GM21723 (cell line): Measurements from ENCODE around the gene PAXX.
"Not testable (repeated sequence)": the region's sequence is repeated elsewhere in the genome, so short reads cannot be mapped to it uniquely, and the experiment has no call there.

Source experiments
- ATAC-seq: cut with Tn5 transposase; IDR thresholded peaks from one replicate; pipeline ENCODE4 v1.9.1; 2021; ENCODE audit warnings: mild to moderate bottlenecking, moderate library complexity; ENCODE audit not compliant: unreplicated experiment

PAXX gene

DNA sequence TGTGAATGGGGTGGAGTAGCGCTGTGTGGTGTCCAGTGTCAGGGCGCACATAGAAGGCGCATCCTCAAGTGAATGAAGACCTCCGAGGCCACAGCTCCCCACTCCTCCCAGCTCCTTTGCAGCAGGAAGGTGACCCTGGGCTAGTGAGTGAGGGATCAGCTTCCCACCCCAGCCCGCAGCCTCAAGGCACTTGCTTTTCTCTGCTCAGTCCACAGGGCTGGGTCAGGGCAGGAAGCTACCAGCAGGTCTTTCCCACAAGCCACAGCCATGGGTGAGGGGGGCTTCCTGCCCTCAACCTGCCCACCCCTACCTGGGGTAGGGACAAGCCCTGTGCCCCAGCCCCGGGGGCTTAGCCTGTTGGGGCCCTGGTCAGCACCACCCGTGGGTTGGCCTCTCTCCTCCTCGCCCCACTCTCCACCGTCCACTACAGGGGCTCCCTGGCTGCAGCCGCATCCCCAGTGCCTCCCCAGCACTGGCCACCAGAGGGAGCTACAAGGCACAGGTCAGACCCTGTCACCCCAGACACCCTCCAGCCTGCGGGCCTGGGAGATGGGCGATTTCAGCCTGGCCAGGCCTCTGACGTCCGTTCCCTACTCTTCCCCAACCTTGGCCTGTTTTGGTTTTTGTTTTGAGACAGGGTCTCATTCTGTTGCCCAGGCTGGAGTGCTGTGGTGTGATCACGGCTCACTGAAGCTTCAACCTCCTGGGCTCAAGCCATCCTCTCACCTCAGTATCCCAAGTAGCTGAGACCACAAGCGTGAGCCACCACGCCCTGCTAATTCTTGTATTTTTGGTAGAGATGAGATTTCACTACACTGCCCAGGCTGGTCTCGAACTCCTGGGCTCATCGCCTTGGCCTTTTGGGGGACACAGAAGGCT, 37.1 kb downstream of the PAXX start:
- peak; percentile 35 for ATAC-seq

GRCh38 chr9:137030006-137030405, 37.8 kb downstream of the PAXX start:
- ATAC-seq, result no peak

- no peak for ATAC-seq
Observed at GRCh38 chr9:137030538-137031527, 38.6 kb downstream of the PAXX start.

GRCh38 chr9:137031904-137032640, 39.9 kb downstream of the PAXX start, which contains the start of gene FUT7:
Gene FUT7 (minus strand): TSS chr9:137032088. CDS start chr9:137031991, 97 bp downstream.
- no peak for ATAC-seq

DNA sequence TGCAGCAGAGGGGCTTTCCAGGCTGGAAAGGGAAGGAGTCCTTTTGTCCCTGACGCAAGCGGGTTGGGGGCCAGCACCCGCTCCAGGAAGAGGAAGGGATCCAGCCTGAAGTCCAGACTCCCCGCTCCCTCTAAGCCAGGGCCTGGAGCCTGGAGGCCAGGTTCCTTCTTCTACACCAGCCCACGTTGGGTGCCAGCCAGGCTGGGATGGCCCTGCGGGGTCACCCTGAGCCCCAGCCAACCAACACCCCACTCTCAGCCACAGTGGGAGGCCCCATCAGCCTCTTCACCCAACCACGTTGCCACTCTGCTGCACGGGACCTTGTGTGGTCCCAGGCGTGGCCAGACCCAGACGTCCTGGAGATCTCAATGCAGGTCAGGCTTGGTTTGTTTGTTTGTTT, 40.6 kb downstream of the PAXX start:
- ATAC-seq, result no peak

GRCh38 chr9:137033481-137033880, 41.3 kb downstream of the PAXX start:
- not testable (repeated sequence) for ATAC-seq

DNA sequence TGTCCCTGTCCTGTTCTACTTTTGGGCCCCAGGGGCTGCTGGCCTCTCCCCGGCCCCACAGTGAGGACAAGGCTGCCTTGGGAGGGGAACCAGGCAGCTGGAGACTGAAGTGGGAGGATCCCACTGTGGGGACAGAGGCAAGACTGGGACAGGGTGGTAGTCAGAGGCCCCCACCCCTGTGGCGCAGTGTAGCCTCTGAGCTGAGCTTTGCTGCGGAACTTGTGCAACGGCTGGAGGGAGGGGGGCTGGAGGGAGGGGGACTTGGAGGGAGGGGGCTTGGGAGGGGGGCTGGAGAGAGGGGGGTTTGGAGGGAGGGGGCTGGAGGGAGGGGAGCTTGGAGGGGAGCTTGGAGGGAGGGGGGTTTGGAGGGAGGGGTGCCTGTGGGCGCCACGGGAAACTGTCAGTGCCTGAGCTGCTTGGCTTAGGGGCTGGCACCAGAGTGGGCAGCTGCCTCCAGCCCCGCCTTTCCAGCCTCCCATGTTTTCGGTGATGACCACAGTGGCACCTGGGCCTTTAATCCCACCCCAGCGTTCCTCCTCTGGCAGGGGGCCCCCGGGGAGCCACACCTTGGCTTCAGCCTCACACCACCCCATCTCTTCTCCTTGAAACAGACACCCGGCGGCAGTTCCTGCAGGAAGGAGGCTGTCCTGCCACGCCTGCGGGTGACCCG, 42.0 kb downstream of the PAXX start:
- ATAC-seq, result no peak

- peak; percentile 58 for ATAC-seq
Observed at GRCh38 chr9:137034709-137035506, 42.7 kb downstream of the PAXX start.

DNA sequence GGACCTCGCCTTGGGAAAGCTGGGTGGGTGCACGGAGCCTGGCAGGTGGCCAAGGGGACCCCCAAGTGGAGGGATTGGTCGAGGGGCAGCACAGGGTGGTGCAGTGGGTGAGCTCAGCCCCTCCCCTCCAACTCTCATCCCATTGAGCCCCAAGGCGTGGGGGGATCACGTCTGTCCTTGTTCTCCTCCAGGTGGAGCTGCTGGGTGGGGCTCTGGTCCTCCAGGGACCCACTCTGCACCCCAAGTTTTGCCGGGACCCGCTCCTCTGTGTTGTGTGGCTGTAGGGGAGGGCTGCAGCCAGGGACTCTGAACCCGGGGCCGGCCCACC, 43.2 kb downstream of the PAXX start:
- ATAC-seq, result no peak

DNA sequence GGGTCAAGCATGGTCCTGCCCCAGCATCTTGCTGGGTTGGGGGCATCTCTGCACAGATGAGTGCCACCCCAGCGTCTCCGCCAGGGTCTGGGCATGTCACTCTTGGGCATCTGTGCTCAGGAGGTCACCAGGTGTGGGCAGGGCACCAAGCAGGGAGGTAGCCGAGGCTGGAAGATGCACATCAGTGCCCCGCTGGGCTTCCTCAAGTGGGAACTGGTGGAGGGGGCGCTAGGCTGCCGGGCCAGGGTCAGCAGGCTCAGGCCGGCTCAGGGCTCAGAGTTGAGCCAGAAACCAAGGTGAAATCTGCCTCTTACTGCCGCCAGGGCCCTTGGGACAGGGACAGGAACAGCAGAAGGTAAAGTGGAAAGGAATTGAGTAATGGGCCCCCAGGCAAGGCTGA, 43.7 kb downstream of the PAXX start:
- no peak for ATAC-seq

DNA sequence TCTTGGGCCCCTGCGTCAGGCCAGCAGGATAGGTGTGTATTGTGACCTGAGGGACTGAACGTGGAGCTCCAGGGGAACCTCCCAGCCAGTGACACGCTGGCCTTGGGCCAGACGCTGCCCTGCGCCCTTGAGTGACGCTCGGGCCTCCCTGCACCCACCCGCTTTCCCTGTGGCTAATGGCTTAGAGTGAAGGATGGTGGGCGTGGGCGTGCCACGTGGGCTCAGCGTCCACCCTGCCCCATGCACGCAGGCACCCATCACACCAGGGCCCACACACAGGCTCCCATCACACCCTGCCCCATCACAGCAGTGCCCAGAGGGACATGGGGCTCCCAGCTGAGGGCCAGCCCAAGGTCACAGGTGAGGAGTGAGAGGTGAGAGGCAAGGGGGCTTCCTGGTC, 44.8 kb downstream of the PAXX start:
- ATAC-seq, result no peak

DNA sequence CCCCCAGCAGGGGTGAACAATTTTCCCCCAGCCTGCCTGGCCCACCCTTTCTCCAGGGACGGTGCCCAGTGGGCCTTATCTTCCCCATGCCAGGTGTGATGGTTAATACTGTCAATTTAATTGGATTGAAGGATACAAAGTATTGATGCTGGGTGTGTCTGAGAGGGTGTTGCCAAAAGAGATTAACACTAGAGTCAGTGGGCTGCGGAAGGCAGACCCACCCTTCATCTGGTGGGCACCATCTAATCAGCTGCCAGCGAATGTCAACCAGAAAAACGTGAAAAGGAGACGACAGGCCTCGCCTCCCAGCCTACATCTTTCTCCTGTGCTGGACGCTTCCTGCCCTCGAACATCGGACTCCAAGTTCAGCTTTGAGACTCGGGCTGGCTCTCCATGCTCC, 45.3 kb downstream of the PAXX start:
- ATAC-seq, result no peak

DNA sequence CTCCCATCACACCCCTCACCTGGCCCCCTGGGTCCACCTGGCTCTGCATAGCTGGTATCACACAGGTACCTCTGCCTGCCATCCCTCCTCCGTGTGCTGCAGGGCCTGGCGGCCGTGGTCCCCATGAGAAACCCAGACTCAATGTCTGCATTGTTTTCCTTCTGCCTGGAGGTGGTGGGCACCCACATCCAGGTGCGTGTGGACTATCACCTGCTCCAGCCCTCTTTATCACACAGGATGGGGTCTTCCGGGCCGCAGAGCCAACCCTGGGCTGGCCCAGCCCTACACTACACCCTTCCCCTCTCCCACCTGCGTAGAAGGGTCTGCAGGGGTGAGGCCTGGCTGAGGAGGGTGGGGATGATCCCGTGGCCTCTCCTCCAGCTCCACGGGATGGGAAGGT, 46.7 kb downstream of the PAXX start:
- ATAC-seq, result no peak

DNA sequence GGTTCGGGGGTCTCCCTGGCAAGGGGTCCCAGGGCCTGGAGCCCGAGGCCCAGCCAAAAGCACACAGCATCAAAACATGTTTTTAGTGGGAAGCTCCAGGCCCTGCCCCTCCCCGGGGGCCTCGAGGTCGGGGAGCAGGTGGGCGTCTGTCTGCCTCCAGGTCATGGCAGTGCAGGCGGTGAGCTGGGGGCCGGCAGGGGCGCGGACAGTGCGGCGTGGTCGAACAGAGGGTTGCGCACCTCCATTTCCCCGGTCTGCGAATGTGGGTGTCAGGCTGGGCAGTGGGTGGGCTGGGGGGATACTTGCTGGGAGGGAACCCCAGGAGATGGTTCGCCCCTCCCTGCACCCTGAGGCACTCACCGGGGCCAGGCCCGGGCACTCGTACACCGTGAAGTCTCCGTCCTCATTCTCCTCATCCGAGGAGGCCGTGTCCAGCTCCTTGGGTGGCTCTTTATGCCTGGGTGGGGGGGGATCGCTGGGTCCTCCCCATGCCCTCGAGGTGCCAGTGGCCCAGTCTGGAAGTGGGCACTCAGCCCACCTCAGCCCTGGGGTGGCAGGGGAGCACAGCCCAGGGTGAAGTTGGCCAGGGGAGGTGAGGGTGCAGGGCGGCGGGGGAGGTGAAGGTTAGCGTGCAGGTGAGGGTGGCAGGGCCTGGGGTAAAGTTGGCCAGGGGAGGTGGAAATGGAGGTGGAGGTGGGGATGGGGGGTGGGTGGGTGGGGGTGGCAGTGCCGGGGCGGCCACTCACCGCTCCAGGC, 47.6 kb downstream of the PAXX start:
- no peak for ATAC-seq

DNA sequence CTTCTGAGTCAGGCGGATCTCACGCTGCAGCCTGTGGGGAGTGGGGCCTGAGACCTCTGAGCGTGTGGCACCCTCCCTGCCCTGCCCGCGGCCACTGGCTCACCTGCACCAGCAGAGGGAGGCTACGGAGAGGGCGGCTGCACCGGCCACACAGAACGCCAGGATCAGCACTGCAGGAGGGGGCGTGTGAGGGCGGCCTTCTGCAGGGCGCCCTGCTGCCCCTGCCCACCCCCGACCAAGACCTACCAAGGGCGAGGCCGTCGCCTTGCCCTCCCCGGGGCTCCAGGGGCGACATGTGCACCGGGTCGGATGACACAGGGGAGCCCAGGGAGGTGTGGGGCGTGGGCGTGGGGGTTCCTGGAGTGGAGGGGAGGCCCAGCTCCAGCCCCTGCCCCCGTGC, 48.3 kb downstream of the PAXX start:
- ATAC-seq, result no peak

DNA sequence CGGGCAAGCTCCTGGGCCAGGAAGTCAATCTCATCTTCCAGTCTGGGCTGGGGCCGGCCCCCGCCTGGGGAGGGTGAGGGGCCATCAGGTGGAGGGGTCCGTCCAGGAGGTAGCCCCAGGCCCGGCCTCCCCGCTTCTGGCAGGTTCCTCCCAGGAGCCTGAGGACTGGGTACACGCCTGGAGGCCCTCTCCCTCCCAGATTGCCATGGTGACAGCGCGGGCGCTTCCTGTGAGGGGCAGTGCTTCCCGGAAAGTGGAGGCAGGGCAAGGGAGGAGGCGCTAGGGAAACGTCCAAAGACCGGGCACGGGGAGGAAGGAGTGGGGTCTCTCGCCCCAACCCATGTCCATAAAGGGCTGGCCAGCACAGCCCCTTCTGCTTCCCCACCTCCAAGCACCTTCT, 48.9 kb downstream of the PAXX start:
- ATAC-seq, result no peak

DNA sequence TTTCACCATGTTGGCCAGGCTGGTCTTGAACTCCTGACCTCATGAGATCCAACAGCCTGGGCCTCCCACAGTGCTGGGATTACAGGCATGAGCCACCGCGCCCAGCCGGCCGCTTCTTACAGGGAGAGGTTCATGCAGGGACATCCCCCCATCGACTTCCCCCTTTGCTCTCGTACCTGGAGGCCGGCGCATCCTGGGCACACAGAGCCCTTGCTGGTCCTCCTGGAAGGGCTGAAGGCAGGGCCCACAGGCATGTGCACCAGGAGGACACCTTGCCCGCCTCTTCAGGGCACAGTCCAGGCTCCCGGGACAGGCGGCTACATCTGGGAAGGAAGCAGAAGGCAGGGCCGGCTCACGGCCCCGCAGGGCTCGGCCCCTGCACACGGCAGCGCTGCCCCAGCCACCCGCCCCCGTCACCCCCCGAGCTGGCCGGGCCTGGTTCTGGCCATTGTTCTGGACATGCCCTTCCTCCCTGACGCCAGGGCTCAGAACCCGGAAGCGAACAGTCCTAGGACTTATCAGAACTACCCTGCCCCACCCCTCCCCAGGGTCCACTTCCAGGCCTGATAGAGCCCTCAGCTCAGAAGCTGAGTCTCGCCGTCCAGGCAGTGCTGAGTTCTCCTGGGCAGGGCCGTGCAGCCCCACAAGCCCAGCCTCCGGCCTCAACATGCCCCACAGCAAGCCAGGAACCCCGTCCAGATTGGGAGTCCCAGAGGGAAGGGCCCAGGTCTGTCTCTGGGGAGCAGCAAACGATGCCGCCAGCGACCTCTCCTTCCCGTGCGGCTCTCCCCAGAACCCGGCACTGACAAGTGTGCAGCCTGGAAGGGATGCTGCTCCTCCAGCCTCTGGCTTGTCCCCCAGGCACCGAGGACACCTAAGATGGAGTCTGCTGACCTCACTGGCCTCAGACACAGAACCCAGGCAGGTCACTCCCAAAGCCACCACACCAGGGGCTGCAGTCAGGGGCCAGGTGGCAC, 50.8 kb downstream of the PAXX start:
- ATAC-seq, result no peak
